ENCODE results near the gene BBOX1.

DNA sequence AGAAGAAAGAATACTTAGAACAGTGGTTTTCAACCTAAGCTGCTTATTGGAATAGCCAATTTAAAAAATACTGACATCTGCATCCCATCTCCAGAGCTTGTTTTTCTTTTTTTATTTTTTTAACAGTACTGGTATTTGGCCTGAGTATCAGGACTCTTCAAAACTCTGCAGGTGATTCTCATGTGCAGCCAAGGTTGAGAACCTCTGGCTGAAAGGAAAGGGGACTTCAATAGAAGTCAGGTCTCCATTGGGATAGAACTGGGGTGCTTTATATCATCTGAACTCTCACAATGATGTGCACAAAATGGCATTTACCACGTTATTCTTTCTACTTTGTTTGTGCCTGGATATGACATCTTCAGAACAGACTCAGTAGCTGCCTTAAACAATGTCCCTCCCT, 55.3 kb downstream of the BBOX1 start:
- TF ChIP-seq, protein P1, sequence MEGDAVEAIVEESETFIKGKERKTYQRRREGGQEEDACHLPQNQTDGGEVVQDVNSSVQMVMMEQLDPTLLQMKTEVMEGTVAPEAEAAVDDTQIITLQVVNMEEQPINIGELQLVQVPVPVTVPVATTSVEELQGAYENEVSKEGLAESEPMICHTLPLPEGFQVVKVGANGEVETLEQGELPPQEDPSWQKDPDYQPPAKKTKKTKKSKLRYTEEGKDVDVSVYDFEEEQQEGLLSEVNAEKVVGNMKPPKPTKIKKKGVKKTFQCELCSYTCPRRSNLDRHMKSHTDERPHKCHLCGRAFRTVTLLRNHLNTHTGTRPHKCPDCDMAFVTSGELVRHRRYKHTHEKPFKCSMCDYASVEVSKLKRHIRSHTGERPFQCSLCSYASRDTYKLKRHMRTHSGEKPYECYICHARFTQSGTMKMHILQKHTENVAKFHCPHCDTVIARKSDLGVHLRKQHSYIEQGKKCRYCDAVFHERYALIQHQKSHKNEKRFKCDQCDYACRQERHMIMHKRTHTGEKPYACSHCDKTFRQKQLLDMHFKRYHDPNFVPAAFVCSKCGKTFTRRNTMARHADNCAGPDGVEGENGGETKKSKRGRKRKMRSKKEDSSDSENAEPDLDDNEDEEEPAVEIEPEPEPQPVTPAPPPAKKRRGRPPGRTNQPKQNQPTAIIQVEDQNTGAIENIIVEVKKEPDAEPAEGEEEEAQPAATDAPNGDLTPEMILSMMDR (IDR thresholded peaks at IDR 0.05; ENCODE audit: control extremely low read depth in 1 of 3, insufficient read depth in 1 of 3, low read depth in 1 of 3, low read length in 3 of 3): no peak
- TF ChIP-seq TBP (IDR thresholded peaks at IDR 0.05; ENCODE audit: low read depth, low read length): no peak
- TF ChIP-seq TAF1 (IDR thresholded peaks at IDR 0.05; ENCODE audit: low read depth, low read length): no peak

All from H1 (cell line).